Endothelial cell (in vitro differentiated cells): ENCODE data around the gene NCK1. TPM values are rescaled to one million over a fixed set of nuclear protein-coding genes. Genes with fewer than 3 reads are reported as not detected.
"Not testable (repeated sequence)": the region's sequence is repeated elsewhere in the genome, so short reads cannot be mapped to it uniquely, and the experiment has no call there.

Experiments
- DNase-seq: peaks from one replicate; pipeline ENCODE4 v3.0.0; 2021; ENCODE audit warnings: low spot score
- H3K27ac Mint-ChIP-seq: one replicate; pipeline ENCODE4 v1.8.0; 2021; ENCODE audit warnings: mixed read lengths, inconsistent platforms; ENCODE audit not compliant: unreplicated experiment
- H3K27me3 Mint-ChIP-seq: one replicate; pipeline ENCODE4 v1.8.0; 2021; ENCODE audit warnings: mild to moderate bottlenecking, moderate library complexity, mixed read lengths, inconsistent platforms; ENCODE audit not compliant: unreplicated experiment
- H3K36me3 Mint-ChIP-seq: one replicate; pipeline ENCODE4 v1.8.0; 2021; ENCODE audit warnings: mild to moderate bottlenecking, low read depth, mixed read lengths, inconsistent platforms; ENCODE audit not compliant: unreplicated experiment
- H3K4me1 Mint-ChIP-seq: one replicate; pipeline ENCODE4 v1.8.0; 2021; ENCODE audit warnings: mild to moderate bottlenecking, mixed read lengths, inconsistent platforms; ENCODE audit not compliant: unreplicated experiment
- H3K4me3 Mint-ChIP-seq: one replicate; pipeline ENCODE4 v1.8.0; 2021; ENCODE audit warnings: mild to moderate bottlenecking, mixed read lengths, inconsistent platforms; ENCODE audit not compliant: unreplicated experiment
- H3K9me3 Mint-ChIP-seq: one replicate; pipeline ENCODE4 v1.8.0; 2021; ENCODE audit warnings: mixed read lengths, inconsistent platforms; ENCODE audit not compliant: unreplicated experiment
- total RNA-seq: library from RNA; stranded (reverse); fragmentation: NEBNext Ultra II Directional; extraction: Animal tissue kit (Norgen Biotek cat#: 25700); gene quantifications from one replicate; pipeline ENCODE4 v1.2.1, GENCODE V29; 2021; ENCODE audit not compliant: unreplicated experiment
- TF ChIP-seq, protein P1 (sequence below): fragments of 200-600 bp; sonication (generic); IDR thresholded peaks from one replicate; pipeline ENCODE4 v1.5.0; 2021; ENCODE audit warnings: antibody characterized with exemption; ENCODE audit not compliant: unreplicated experiment

The NCK1 gene
- total RNA-seq, 1 donor from 2014 or later, result 53.9 TPM

- H3K27me3 Mint-ChIP-seq, result peaks cover 3% of the 10 kb centered on the region
- no peaks in the 10 kb centered on the region for H3K9me3 Mint-ChIP-seq
- no peak overlapping the region for H3K27ac Mint-ChIP-seq
- peaks cover 25% of the 10 kb centered on the region for H3K4me1 Mint-ChIP-seq
- peaks cover 18% of the 10 kb centered on the region for H3K36me3 Mint-ChIP-seq
- H3K4me3 Mint-ChIP-seq, result no peak overlapping the region
- no peak for DNase-seq
- TF ChIP-seq, protein P1, sequence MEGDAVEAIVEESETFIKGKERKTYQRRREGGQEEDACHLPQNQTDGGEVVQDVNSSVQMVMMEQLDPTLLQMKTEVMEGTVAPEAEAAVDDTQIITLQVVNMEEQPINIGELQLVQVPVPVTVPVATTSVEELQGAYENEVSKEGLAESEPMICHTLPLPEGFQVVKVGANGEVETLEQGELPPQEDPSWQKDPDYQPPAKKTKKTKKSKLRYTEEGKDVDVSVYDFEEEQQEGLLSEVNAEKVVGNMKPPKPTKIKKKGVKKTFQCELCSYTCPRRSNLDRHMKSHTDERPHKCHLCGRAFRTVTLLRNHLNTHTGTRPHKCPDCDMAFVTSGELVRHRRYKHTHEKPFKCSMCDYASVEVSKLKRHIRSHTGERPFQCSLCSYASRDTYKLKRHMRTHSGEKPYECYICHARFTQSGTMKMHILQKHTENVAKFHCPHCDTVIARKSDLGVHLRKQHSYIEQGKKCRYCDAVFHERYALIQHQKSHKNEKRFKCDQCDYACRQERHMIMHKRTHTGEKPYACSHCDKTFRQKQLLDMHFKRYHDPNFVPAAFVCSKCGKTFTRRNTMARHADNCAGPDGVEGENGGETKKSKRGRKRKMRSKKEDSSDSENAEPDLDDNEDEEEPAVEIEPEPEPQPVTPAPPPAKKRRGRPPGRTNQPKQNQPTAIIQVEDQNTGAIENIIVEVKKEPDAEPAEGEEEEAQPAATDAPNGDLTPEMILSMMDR, result no peak
Measured at GRCh38 chr3:136891934-136892855, 30.2 kb downstream of the NCK1 start.

DNA sequence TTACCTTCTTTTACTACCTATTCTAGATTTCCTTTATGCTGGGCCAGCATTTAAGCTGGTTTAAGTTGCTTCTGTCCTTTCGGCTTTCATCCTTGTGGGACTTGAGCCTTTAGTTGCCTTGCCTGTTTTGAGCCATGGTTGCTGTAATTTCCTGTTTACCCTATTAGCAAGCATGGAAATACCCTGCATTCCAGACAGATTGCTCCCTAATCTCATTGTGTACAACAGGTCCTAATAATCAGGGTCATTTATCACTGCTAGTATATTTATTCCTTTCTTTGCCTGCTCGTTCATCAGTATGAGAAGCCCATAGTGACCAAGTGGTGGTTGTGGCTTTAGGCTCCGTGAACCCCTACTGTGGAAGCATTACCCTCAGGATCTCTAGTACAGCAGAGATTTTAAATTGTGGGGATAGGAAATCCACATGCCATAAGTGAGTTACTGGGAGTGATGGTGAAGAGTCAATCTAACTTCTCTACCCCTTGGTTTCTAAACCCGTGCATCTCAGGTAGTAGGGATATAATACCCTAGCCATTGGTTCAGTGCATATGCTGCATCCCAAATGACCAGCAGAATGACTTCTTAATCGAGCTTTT lies 31.9 kb downstream of the NCK1 start:
- TF ChIP-seq, protein P1, result no peak
- no peaks in the 10 kb centered on the region for H3K9me3 Mint-ChIP-seq
- peaks cover 3% of the 10 kb centered on the region for H3K27me3 Mint-ChIP-seq
- H3K4me3 Mint-ChIP-seq, result peak overlapping the region; percentile 57
- H3K27ac Mint-ChIP-seq, result peak overlapping the region; percentile 90
- peaks cover 29% of the 10 kb centered on the region for H3K4me1 Mint-ChIP-seq
- peaks cover 18% of the 10 kb centered on the region for H3K36me3 Mint-ChIP-seq
- DNase-seq, result no peak

GRCh38 chr3:136897171-136897570 lies 35.2 kb downstream of the NCK1 start:
- H3K4me1 Mint-ChIP-seq, result peaks cover 43% of the 10 kb centered on the region
- not testable (repeated sequence) for DNase-seq, H3K9me3 Mint-ChIP-seq, H3K27me3 Mint-ChIP-seq, H3K27ac Mint-ChIP-seq, H3K4me3 Mint-ChIP-seq
- H3K36me3 Mint-ChIP-seq, result peaks cover 15% of the 10 kb centered on the region

DNA sequence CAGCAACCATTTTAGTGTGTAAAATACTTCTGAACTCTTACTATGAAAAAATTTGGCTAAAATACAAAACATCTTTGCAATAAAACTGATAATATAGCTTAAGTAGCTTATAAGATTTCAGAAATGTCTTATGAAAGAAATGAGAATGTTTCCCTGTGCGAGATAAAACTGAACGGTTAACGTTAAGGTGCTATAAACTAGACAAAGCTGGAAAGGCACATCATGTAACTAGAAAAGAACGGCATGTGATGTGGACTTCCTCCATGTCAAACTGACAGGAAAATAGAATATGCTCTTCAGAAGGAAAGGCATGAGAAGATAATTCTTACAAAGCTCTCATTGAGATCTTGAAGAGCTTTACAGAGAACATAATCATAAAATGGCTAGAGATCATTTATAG lies 36.5 kb downstream of the NCK1 start:
- H3K4me1 Mint-ChIP-seq, result peaks cover 32% of the 10 kb centered on the region
- TF ChIP-seq, protein P1, result no peak
- peaks cover 19% of the 10 kb centered on the region for H3K36me3 Mint-ChIP-seq
- no peaks in the 10 kb centered on the region for H3K9me3 Mint-ChIP-seq
- H3K27me3 Mint-ChIP-seq, result peaks cover 3% of the 10 kb centered on the region
- DNase-seq, result no peak
- no peak overlapping the region for H3K4me3 Mint-ChIP-seq
- no peak overlapping the region for H3K27ac Mint-ChIP-seq

DNA sequence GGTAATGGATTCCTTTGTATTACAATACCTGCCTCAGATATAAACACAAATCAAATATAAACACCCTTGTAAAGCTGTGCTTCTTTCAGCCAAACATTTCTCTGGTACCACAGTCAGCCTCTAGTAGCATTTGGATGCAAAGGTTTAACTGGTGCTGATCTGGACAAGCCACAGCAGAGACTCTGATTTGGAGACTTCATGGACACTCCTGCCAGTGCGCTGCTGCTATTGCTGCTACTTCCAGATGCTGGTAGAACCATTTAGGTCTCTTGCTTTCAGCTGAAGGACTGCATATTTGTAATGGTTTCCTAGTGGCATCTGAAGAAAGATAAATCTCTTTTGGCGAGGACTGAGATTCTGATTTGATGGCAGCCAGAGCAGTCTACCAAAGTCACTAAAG lies 36.9 kb downstream of the NCK1 start:
- Mint-ChIP-seq H3K4me1 (peaks cover 28% of the 10 kb centered on the region), H3K9me3 (no peaks in the 10 kb centered on the region), H3K27me3 (peaks cover 3% of the 10 kb centered on the region), H3K36me3 (peaks cover 19% of the 10 kb centered on the region), H3K4me3 (no peak overlapping the region), H3K27ac (no peak overlapping the region)
- no peak for DNase-seq
- TF ChIP-seq, protein P1, result no peak
